Retinal pigment epithelial cell (primary cell): ENCODE data around the gene CUEDC1.

Source experiments
- DNase-seq: peaks from one replicate; pipeline ENCODE4 v3.0.0-alpha.2; 2010; ENCODE audit warnings: low read depth
- H3K4me3 ChIP-seq: 2 replicates; pipeline ENCODE4 v1.5.1; 2011; ENCODE audit warnings: mild to moderate bottlenecking, low read length, control low read depth, moderate library complexity
- CTCF ChIP-seq: conservative IDR thresholded peaks from 2 replicates; pipeline ENCODE4 v1.5.1; 2011; ENCODE audit warnings: low read depth, low read length, control low read depth, inconsistent platforms

The CUEDC1 gene

GRCh38 chr17:57833179-57833939, 121.9 kb downstream of the CUEDC1 start:
- peak overlapping the region; percentile 45 for H3K4me3 ChIP-seq

GRCh38 chr17:57832314-57833178, 122.7 kb downstream of the CUEDC1 start:
- H3K4me3 ChIP-seq = peak overlapping the region; percentile 45
- TF ChIP-seq CTCF = no peak
- DNase-seq = no peak

More at GRCh38 chr17:57833179-57833939, 121.9 kb downstream of the CUEDC1 start:
- peak; percentile 93 for TF ChIP-seq CTCF
- DNase-seq = no peak

- no peak for TF ChIP-seq CTCF
- H3K4me3 ChIP-seq = no peak overlapping the region
- no peak for DNase-seq
Observed at GRCh38 chr17:57830880-57831279, 124.3 kb downstream of the CUEDC1 start.

GRCh38 chr17:57823469-57824401, 131.5 kb downstream of the CUEDC1 start:
- H3K4me3 ChIP-seq = no peak overlapping the region
- TF ChIP-seq CTCF = no peak
- no peak for DNase-seq

- no peak for TF ChIP-seq CTCF
- DNase-seq = no peak
- no peak overlapping the region for H3K4me3 ChIP-seq
Observed at GRCh38 chr17:57819867-57820266, 135.3 kb downstream of the CUEDC1 start.

- no peak for TF ChIP-seq CTCF
- DNase-seq = no peak
- H3K4me3 ChIP-seq = no peak overlapping the region
Observed at GRCh38 chr17:57819285-57819684, 135.9 kb downstream of the CUEDC1 start.
